ENCODE data around the gene STAT6. TPM values are rescaled to one million over a fixed set of nuclear protein-coding genes. Genes with fewer than 3 reads are reported as not detected.

The STAT6 gene
- total RNA-seq, 1 experiment from 2014 or later: 52.3 TPM

DNA sequence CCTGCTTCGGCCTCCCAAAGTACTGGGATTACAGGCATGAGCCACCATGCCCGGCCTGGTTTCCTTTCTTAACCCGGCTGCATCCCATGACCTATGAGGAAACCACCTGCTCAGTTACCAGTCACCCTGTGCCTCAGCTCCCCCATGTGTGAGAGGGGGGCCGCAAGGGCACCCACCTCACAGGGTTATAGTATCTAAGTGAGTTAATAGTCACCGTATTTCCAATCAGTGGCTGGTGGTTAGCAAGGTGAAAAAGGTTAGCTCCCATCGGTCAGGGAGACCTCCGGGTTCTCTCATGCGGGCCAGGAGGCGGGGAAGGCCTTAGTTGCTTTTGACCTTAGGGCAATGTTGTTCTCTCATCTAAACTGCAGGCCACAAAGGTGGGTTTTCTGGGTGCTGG is 23.8 kb upstream of the STAT6 start:
- intact Hi-C loops (cut with micrococcal nuclease; ENCODE audit: unreplicated experiment) (no loop called here), in situ Hi-C loops (cut with HindIII; ENCODE audit: low pct_unique_long_range_greater_than_20kb, low sequenced_read_pairs) (no loop called here)
- TF ChIP-seq, protein P1, sequence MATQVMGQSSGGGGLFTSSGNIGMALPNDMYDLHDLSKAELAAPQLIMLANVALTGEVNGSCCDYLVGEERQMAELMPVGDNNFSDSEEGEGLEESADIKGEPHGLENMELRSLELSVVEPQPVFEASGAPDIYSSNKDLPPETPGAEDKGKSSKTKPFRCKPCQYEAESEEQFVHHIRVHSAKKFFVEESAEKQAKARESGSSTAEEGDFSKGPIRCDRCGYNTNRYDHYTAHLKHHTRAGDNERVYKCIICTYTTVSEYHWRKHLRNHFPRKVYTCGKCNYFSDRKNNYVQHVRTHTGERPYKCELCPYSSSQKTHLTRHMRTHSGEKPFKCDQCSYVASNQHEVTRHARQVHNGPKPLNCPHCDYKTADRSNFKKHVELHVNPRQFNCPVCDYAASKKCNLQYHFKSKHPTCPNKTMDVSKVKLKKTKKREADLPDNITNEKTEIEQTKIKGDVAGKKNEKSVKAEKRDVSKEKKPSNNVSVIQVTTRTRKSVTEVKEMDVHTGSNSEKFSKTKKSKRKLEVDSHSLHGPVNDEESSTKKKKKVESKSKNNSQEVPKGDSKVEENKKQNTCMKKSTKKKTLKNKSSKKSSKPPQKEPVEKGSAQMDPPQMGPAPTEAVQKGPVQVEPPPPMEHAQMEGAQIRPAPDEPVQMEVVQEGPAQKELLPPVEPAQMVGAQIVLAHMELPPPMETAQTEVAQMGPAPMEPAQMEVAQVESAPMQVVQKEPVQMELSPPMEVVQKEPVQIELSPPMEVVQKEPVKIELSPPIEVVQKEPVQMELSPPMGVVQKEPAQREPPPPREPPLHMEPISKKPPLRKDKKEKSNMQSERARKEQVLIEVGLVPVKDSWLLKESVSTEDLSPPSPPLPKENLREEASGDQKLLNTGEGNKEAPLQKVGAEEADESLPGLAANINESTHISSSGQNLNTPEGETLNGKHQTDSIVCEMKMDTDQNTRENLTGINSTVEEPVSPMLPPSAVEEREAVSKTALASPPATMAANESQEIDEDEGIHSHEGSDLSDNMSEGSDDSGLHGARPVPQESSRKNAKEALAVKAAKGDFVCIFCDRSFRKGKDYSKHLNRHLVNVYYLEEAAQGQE (IDR thresholded peaks at IDR 0.05; ENCODE audit: insufficient read depth in 1 of 2, low read depth in 2 of 2, low read length in 1 of 2): no peak
- TF ChIP-seq, protein P2, sequence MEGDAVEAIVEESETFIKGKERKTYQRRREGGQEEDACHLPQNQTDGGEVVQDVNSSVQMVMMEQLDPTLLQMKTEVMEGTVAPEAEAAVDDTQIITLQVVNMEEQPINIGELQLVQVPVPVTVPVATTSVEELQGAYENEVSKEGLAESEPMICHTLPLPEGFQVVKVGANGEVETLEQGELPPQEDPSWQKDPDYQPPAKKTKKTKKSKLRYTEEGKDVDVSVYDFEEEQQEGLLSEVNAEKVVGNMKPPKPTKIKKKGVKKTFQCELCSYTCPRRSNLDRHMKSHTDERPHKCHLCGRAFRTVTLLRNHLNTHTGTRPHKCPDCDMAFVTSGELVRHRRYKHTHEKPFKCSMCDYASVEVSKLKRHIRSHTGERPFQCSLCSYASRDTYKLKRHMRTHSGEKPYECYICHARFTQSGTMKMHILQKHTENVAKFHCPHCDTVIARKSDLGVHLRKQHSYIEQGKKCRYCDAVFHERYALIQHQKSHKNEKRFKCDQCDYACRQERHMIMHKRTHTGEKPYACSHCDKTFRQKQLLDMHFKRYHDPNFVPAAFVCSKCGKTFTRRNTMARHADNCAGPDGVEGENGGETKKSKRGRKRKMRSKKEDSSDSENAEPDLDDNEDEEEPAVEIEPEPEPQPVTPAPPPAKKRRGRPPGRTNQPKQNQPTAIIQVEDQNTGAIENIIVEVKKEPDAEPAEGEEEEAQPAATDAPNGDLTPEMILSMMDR (IDR thresholded peaks at IDR 0.05): no peak
- TF ChIP-seq POLR2AphosphoS5 (IDR thresholded peaks at IDR 0.05; ENCODE audit: low read depth, low read length): no peak
- ATAC-seq (no peak), DNase-seq (ENCODE audit: low read depth, low spot score) (no peak)
- BruUV-seq (replicated peaks): no TSS peak
- no peaks in the 10 kb centered on the region for H3K27me3 ChIP-seq (ENCODE audit: control insufficient read depth, insufficient read depth, low read length)
- no peak overlapping the region for H3K4me3 ChIP-seq (ENCODE audit: low read depth in 2 of 2, low read length in 2 of 2)
- H3K9me3 ChIP-seq (ENCODE audit: control insufficient read depth, insufficient read depth, low read depth, low read length): no peaks in the 10 kb centered on the region
- no peak overlapping the region for H3K27ac ChIP-seq (ENCODE audit: low read length)
- H3K4me1 ChIP-seq (ENCODE audit: control insufficient read depth, insufficient read depth, low read length): 0 out of 2 replicates have a peak, but pooled peaks cover 2% of the 10 kb centered on the region
- no peaks in the 10 kb centered on the region for H3K36me3 ChIP-seq (ENCODE audit: control insufficient read depth, insufficient read depth, low read length)
- ChIA-PET CTCF (no interaction called here), POLR2A (no interaction called here)

DNA sequence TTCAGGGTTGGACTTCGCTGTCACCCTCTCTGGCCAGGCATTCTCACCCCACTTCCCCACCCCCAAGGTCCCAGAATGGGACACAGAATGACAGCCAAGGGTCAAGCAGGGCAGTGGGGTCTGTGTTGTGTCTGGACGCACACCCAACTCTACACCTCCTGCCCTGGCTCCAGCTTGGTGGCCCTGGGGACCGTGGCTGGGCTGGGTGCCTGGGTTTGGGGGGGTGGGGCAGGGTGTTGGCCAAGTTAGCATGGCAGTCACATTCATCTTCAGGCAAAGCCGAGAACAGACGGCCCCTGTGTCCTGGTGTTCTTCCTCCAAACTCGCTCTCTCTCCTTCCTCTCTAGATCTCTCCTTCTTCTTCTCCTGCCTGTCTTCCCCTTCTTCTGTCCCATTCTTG is 22.8 kb upstream of the STAT6 start:
- H3K4me3 ChIP-seq (ENCODE audit: low read depth in 2 of 2, low read length in 2 of 2): no peak overlapping the region
- 0 out of 2 replicates have a peak, but pooled peaks cover 2% of the 10 kb centered on the region for H3K4me1 ChIP-seq (ENCODE audit: control insufficient read depth, insufficient read depth, low read length)
- ATAC-seq (no peak), DNase-seq (ENCODE audit: low read depth, low spot score) (no peak)
- TF ChIP-seq SIN3A (IDR thresholded peaks at IDR 0.05; ENCODE audit: borderline replicate concordance, insufficient read depth, low read depth, low read length) (no peak), TCF7L2 (IDR thresholded peaks at IDR 0.05; ENCODE audit: low read depth, low read length) (no peak), POLR2AphosphoS5 (IDR thresholded peaks at IDR 0.05; ENCODE audit: low read depth, low read length) (no peak)
- TF ChIP-seq, protein P2 (IDR thresholded peaks at IDR 0.05): no peak
- TF ChIP-seq, protein P1 (IDR thresholded peaks at IDR 0.05; ENCODE audit: insufficient read depth in 1 of 2, low read depth in 2 of 2, low read length in 1 of 2): no peak
- H3K9me3 ChIP-seq (ENCODE audit: control insufficient read depth, insufficient read depth, low read depth, low read length): no peaks in the 10 kb centered on the region
- POLR2A ChIA-PET: no interaction called here
- H3K36me3 ChIP-seq (ENCODE audit: control insufficient read depth, insufficient read depth, low read length): no peaks in the 10 kb centered on the region
- CTCF ChIA-PET: interaction anchor here (0.6 kb wide), 1 partner anchor 14 kb away, joined by 3 read pairs; no protein-coding TSS in a partner anchor
- in situ Hi-C loops (cut with HindIII; ENCODE audit: low pct_unique_long_range_greater_than_20kb, low sequenced_read_pairs) (no loop called here), intact Hi-C loops (cut with micrococcal nuclease; ENCODE audit: unreplicated experiment) (no loop called here)
- no peaks in the 10 kb centered on the region for H3K27me3 ChIP-seq (ENCODE audit: control insufficient read depth, insufficient read depth, low read length)
- H3K27ac ChIP-seq (ENCODE audit: low read length): no peak overlapping the region
- no TSS peak for BruUV-seq (replicated peaks)

All from Panc1 (cell line).